ENCODE data around the gene MUC6. TPM values are rescaled to one million over a fixed set of nuclear protein-coding genes. Genes with fewer than 3 reads are reported as not detected.

MUC6 gene
- total RNA-seq, 1 experiment from 2014 or later = not detected

DNA sequence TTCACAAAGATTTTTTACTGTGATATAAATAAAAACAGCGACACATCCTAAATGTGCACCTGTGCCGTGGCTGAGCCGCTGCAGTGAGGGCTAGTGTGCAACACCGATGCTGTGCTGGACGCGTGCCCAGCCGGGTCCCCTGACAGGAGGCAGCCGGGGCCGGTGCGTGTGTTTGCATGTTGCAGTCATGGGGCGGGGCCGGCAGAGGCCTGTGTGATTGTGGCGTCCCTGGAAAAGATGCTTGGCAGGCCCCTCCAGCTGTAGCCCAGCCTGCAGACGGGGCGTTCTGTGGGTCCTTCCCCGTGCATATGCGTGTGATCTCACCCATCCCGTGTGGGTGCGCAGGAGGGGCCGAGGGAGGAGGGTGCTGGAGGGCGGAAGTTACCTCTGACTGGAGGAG, 30.6 kb downstream of the MUC6 start:
- DNase-seq (ENCODE audit: unreplicated experiment) = no peak

DNA sequence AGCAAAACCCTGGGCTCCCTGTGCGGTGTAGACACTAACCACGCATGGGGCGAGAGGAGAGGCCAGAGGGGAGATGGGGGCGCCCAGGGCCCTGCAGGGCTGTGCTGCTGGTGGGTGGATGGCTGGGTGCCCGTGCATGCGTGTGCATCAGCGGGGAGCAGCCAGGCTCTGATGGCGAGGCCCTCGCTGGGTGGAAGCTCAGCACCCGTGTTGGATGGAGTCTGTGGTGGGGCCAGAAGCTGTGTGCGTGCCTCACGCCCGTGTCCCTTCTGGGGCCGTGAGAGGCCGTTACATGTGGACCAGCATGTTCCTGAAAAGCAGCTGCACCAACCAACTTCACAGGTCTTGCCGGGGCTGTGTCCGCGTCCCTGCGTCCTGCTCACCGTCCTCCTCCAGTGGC, 33.4 kb downstream of the MUC6 start:
- Mint-ChIP-seq H3K27ac (ENCODE audit: low read depth, unreplicated experiment) (no peak overlapping the region), H3K27me3 (ENCODE audit: insufficient read depth, unreplicated experiment) (no peaks in the 10 kb centered on the region), H3K36me3 (ENCODE audit: insufficient read depth, unreplicated experiment) (peaks cover 63% of the 10 kb centered on the region), H3K4me3 (ENCODE audit: unreplicated experiment) (no peak overlapping the region), H3K4me1 (ENCODE audit: insufficient read depth, unreplicated experiment) (no peaks in the 10 kb centered on the region), H3K9me3 (ENCODE audit: unreplicated experiment) (no peaks in the 10 kb centered on the region)
- CTCF ChIA-PET = no interaction called here
- POLR2A ChIA-PET = no interaction called here
- TF ChIP-seq, protein P1, sequence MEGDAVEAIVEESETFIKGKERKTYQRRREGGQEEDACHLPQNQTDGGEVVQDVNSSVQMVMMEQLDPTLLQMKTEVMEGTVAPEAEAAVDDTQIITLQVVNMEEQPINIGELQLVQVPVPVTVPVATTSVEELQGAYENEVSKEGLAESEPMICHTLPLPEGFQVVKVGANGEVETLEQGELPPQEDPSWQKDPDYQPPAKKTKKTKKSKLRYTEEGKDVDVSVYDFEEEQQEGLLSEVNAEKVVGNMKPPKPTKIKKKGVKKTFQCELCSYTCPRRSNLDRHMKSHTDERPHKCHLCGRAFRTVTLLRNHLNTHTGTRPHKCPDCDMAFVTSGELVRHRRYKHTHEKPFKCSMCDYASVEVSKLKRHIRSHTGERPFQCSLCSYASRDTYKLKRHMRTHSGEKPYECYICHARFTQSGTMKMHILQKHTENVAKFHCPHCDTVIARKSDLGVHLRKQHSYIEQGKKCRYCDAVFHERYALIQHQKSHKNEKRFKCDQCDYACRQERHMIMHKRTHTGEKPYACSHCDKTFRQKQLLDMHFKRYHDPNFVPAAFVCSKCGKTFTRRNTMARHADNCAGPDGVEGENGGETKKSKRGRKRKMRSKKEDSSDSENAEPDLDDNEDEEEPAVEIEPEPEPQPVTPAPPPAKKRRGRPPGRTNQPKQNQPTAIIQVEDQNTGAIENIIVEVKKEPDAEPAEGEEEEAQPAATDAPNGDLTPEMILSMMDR (IDR thresholded peaks at IDR 0.05; ENCODE audit: unreplicated experiment) = no peak
- intact Hi-C loops (cut with micrococcal nuclease) = no loop called here
- no peak for DNase-seq (ENCODE audit: unreplicated experiment)
- no TSS peak for BruUV-seq (replicated peaks)

More for the DNA sequence above, 30.6 kb downstream of the MUC6 start:
- no peaks in the 10 kb centered on the region for H3K9me3 Mint-ChIP-seq (ENCODE audit: unreplicated experiment)
- H3K27me3 Mint-ChIP-seq (ENCODE audit: insufficient read depth, unreplicated experiment) = no peaks in the 10 kb centered on the region
- H3K4me1 Mint-ChIP-seq (ENCODE audit: insufficient read depth, unreplicated experiment) = no peaks in the 10 kb centered on the region
- CTCF ChIA-PET = no interaction called here
- no peak overlapping the region for H3K27ac Mint-ChIP-seq (ENCODE audit: low read depth, unreplicated experiment)
- intact Hi-C loops (cut with micrococcal nuclease) = no loop called here
- no peak overlapping the region for H3K4me3 Mint-ChIP-seq (ENCODE audit: unreplicated experiment)
- POLR2A ChIA-PET = no interaction called here
- BruUV-seq (replicated peaks) = no TSS peak
- TF ChIP-seq, protein P1 (IDR thresholded peaks at IDR 0.05; ENCODE audit: unreplicated experiment) = no peak
- H3K36me3 Mint-ChIP-seq (ENCODE audit: insufficient read depth, unreplicated experiment) = peaks cover 60% of the 10 kb centered on the region

DNA sequence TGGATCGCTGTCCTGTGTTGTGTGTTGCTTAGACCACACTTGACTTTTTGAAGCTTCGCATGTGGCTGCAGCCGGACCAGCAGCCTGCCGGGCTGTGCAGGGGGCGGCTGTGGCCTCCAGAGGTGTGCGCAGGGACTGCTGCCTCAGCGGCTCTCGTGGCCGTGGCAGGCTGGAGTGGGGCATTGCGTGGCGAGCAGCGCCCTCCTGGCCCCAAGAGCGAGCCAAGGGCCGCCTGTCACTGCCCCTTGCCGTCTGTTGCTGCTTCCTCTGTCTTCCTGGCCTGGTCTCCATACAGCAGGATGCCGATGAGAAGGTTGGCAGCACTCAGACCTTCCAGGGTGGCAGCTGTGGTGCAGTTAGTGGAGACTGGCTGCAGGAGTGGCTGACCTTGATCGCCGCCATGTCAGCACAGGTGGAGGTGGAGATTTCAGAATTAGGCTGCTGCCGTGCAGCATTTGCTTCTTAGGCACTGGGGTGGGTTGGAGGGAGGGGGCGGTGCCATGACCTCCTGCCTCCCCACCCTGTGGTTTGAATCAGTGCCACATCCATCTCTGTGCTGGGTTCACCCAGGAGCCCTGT, 34.0 kb downstream of the MUC6 start:
- DNase-seq (ENCODE audit: unreplicated experiment) = no peak
- H3K4me1 Mint-ChIP-seq (ENCODE audit: insufficient read depth, unreplicated experiment) = no peaks in the 10 kb centered on the region
- no peak overlapping the region for H3K27ac Mint-ChIP-seq (ENCODE audit: low read depth, unreplicated experiment)
- ChIA-PET CTCF (no interaction called here), POLR2A (no interaction called here)
- no peaks in the 10 kb centered on the region for H3K9me3 Mint-ChIP-seq (ENCODE audit: unreplicated experiment)
- peaks cover 57% of the 10 kb centered on the region for H3K36me3 Mint-ChIP-seq (ENCODE audit: insufficient read depth, unreplicated experiment)
- intact Hi-C loops (cut with micrococcal nuclease) = no loop called here
- no TSS peak for BruUV-seq (replicated peaks)
- no peaks in the 10 kb centered on the region for H3K27me3 Mint-ChIP-seq (ENCODE audit: insufficient read depth, unreplicated experiment)
- no peak overlapping the region for H3K4me3 Mint-ChIP-seq (ENCODE audit: unreplicated experiment)
- TF ChIP-seq, protein P1 (IDR thresholded peaks at IDR 0.05; ENCODE audit: unreplicated experiment) = no peak

DNA sequence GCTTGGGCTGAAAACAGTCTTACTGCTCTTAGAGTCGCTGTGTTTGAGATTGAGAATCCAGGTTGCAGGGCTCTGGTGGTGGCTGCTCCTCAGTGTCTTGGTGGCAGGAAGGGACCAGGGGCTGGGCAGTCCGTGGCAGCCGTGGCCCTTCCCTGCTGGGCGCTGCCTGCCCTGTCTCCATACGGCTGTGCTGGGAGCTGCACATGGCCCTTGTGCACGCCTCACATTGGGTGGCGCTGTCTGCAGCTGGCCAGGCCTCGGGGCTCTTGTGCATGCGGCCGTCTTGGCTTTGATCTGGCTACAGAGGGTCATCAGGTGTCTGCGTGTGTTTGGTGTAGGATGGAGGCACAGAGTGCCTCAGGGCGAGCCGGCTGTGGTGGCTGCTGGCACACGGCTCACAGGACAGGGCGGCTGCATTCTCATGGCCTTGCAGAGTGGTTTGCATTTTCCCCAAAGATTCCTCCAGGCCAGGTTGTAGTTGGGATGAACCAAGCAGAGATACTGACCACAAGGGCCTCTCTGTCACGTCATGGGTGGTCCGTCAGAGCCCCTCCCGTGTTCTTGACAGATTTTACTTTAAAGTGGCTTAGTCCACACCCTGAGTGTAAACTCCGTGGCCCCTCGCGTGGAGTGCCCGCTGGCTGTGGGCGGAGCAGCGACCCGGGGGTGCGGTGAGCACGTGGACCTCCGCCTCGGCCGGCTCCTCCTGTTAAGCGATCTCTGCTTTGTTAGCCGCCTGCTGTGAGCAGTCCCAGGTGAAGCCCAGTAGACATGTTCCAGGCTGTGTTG, 34.7 kb downstream of the MUC6 start:
- TF ChIP-seq, protein P1 (IDR thresholded peaks at IDR 0.05; ENCODE audit: unreplicated experiment) = no peak
- DNase-seq (ENCODE audit: unreplicated experiment) = no peak
- ChIA-PET CTCF (no interaction called here), POLR2A (no interaction called here)
- Mint-ChIP-seq H3K27me3 (ENCODE audit: insufficient read depth, unreplicated experiment) (no peaks in the 10 kb centered on the region), H3K4me1 (ENCODE audit: insufficient read depth, unreplicated experiment) (no peaks in the 10 kb centered on the region), H3K36me3 (ENCODE audit: insufficient read depth, unreplicated experiment) (peaks cover 50% of the 10 kb centered on the region), H3K27ac (ENCODE audit: low read depth, unreplicated experiment) (no peak overlapping the region), H3K9me3 (ENCODE audit: unreplicated experiment) (no peaks in the 10 kb centered on the region), H3K4me3 (ENCODE audit: unreplicated experiment) (no peak overlapping the region)
- BruUV-seq (replicated peaks) = no TSS peak
- intact Hi-C loops (cut with micrococcal nuclease) = no loop called here
